Fibroblast of lung (primary cell): ENCODE results near the gene TUBGCP3. TPM values are rescaled to one million over a fixed set of nuclear protein-coding genes. Genes with fewer than 3 reads are reported as not detected.

Experiments used
- DNase-seq, 2 donors: peaks; one replicate each; pipeline versions ENCODE4 v3.0.0 to v3.0.0-alpha.2; 2010; ENCODE audit warnings: low read depth in 2 of 2
- H2AFZ ChIP-seq: 2 replicates; pipeline ENCODE4 v1.5.1; 2012; ENCODE audit warnings: low read length, control low read depth, inconsistent platforms
- H3K27ac ChIP-seq: 2 replicates; pipeline ENCODE4 v1.5.1; 2011; ENCODE audit warnings: low read length, control low read depth; ENCODE audit not compliant: insufficient read depth
- H3K27me3 ChIP-seq: 2 replicates; pipeline ENCODE4 v1.5.1; 2011; ENCODE audit warnings: mild to moderate bottlenecking, low read length; ENCODE audit not compliant: control insufficient read depth, insufficient read depth
- H3K36me3 ChIP-seq: 2 replicates; pipeline ENCODE4 v1.5.1; 2011; ENCODE audit warnings: low read length; ENCODE audit not compliant: control insufficient read depth, insufficient read depth
- H3K4me1 ChIP-seq: 2 replicates; pipeline ENCODE4 v1.5.1; 2011; ENCODE audit warnings: low read length; ENCODE audit not compliant: control insufficient read depth, insufficient read depth; ENCODE audit errors: extremely low read depth
- H3K4me2 ChIP-seq: 2 replicates; pipeline ENCODE4 v1.5.1; 2011; ENCODE audit warnings: low read length, control low read depth; ENCODE audit not compliant: insufficient read depth; ENCODE audit errors: extremely low read depth
- H3K4me3 ChIP-seq, 4 experiments: fragments of 200-600 bp in 1 of 4; sonication (generic) in 1 of 4; replicated peaks in 1 of 4; 2 replicates each; pipeline ENCODE4 v1.5.1; 2011 to 2016; ENCODE audit warnings: low read length in 4 of 4, low read depth in 3 of 4, mild to moderate bottlenecking in 3 of 4, control low read depth in 2 of 4, inconsistent platforms in 1 of 4, mixed read lengths in 1 of 4; ENCODE audit not compliant: insufficient read depth in 1 of 4; ENCODE audit errors: control extremely low read depth in 1 of 4
- H3K79me2 ChIP-seq: 2 replicates; pipeline ENCODE4 v1.5.1; 2012; ENCODE audit warnings: mild to moderate bottlenecking, low read length, inconsistent platforms; ENCODE audit not compliant: control insufficient read depth, insufficient read depth
- H3K9ac ChIP-seq: 2 replicates; pipeline ENCODE4 v1.5.1; 2011; ENCODE audit warnings: mild to moderate bottlenecking, low read length, control low read depth; ENCODE audit not compliant: insufficient read depth
- H3K9me3 ChIP-seq: 2 replicates; pipeline ENCODE4 v1.5.1; 2012; ENCODE audit warnings: low read depth, low read length; ENCODE audit not compliant: control insufficient read depth, insufficient read depth
- H4K20me1 ChIP-seq: 2 replicates; pipeline ENCODE4 v1.5.1; 2011; ENCODE audit warnings: low read length; ENCODE audit not compliant: control insufficient read depth, insufficient read depth; ENCODE audit errors: extremely low read depth
- CTCF ChIP-seq, 2 donors: IDR thresholded peaks in 1 of 2; conservative IDR thresholded peaks in 1 of 2; 1 replicate in 1 of 2; 2 replicates in 1 of 2; pipeline ENCODE4 v1.5.1; 2011 to 2012; ENCODE audit warnings: low read length in 2 of 2, control low read depth in 1 of 2, inconsistent platforms in 1 of 2, low read depth in 1 of 2, mild to moderate bottlenecking in 1 of 2
- EZH2 ChIP-seq: IDR thresholded peaks from 2 replicates; pipeline ENCODE4 v1.5.1; 2012; ENCODE audit warnings: low read length, control low read depth, mild to moderate bottlenecking; ENCODE audit errors: missing control alignments
- polyA plus RNA-seq, 2 donors: library from polyadenylated mRNA; depleted of rRNA in 1 of 2; stranded (reverse) in 1 of 2; unstranded in 1 of 2; fragments of >200 nt; gene quantifications; 2 replicates each; pipeline ENCODE4 v1.2.1, GENCODE V29; 2011 to 2012; ENCODE audit warnings: missing spikeins in 1 of 2
- total RNA-seq: library from RNA; depleted of rRNA; stranded (reverse); fragments of >200 nt; gene quantifications from 2 replicates; pipeline ENCODE4 v1.2.1, GENCODE V29; 2014

Gene TUBGCP3
- total and polyA plus RNA-seq, 2 donors (not counting 1 experiment from before 2014, with no cell fraction given): 14.5 to 17.2 TPM

- Histone ChIP-seq H3K4me3 (no peak overlapping the region), H4K20me1 (no peaks in the 10 kb centered on the region), H2AFZ (no peak overlapping the region), H3K9ac (no peak overlapping the region), H3K4me1 (no peaks in the 10 kb centered on the region), H3K4me2 (no peak overlapping the region), H3K27me3 (no peaks in the 10 kb centered on the region), H3K27ac (no peak overlapping the region), H3K36me3 (no peaks in the 10 kb centered on the region), H3K9me3 (no peaks in the 10 kb centered on the region), H3K79me2 (no peaks in the 10 kb centered on the region)
- TF ChIP-seq CTCF (conservative IDR thresholded peaks at IDR 0.05 in 1 of 2, IDR thresholded peaks at IDR 0.05 in 1 of 2; ENCODE audit: low read depth in 1 of 2, low read length in 2 of 2): no peak
- no peak for TF ChIP-seq EZH2
- no peak for DNase-seq
Measured at GRCh38 chr13:112469071-112469745, 118.7 kb downstream of the TUBGCP3 start.

- H3K4me1 ChIP-seq: no peaks in the 10 kb centered on the region
- H3K79me2 ChIP-seq: no peaks in the 10 kb centered on the region
- no peak for DNase-seq
- no peaks in the 10 kb centered on the region for H3K36me3 ChIP-seq
- H4K20me1 ChIP-seq: no peaks in the 10 kb centered on the region
- no peak overlapping the region for H3K4me3 ChIP-seq
- H3K9ac ChIP-seq: no peak overlapping the region
- no peak overlapping the region for H3K4me2 ChIP-seq
- H2AFZ ChIP-seq: no peak overlapping the region
- no peak for TF ChIP-seq EZH2
- TF ChIP-seq CTCF (conservative IDR thresholded peaks at IDR 0.05 in 1 of 2, IDR thresholded peaks at IDR 0.05 in 1 of 2; ENCODE audit: low read depth in 1 of 2, low read length in 2 of 2): no peak
- H3K9me3 ChIP-seq: no peaks in the 10 kb centered on the region
- no peaks in the 10 kb centered on the region for H3K27me3 ChIP-seq
- H3K27ac ChIP-seq: no peak overlapping the region
Measured at GRCh38 chr13:112468069-112468468, 119.9 kb downstream of the TUBGCP3 start.

DNA sequence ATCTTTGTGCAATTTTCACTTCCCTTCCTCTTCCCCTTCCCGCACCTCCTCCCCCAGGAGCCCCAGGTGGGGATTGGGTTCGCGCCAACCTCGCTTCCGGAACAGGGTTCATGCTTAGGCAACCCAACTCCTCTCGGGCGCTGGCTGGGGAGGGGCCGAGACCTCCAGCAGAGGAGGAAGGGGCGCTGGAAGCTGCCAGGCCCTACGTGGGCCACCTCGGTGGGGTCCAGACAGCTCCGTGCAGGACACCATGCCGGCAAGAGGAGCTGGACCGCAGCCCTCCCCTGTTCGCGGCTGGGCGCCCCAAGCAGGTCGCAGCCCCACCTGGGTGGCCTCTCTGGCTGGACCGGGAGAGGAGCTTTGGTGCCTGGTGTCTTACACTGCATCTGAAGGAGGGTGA is 120.7 kb downstream of the TUBGCP3 start:
- Histone ChIP-seq H3K79me2 (no peaks in the 10 kb centered on the region), H2AFZ (no peak overlapping the region), H3K9me3 (no peaks in the 10 kb centered on the region), H3K36me3 (no peaks in the 10 kb centered on the region), H3K27ac (no peak overlapping the region), H4K20me1 (no peaks in the 10 kb centered on the region), H3K4me1 (no peaks in the 10 kb centered on the region), H3K9ac (no peak overlapping the region), H3K27me3 (no peaks in the 10 kb centered on the region), H3K4me3 (no peak overlapping the region), H3K4me2 (no peak overlapping the region)
- TF ChIP-seq CTCF (conservative IDR thresholded peaks at IDR 0.05 in 1 of 2, IDR thresholded peaks at IDR 0.05 in 1 of 2; ENCODE audit: low read depth in 1 of 2, low read length in 2 of 2) (no peak), EZH2 (no peak)
- no peak for DNase-seq
